Kidney (tissue), 14 donors: ENCODE measurements around the gene GAS6. TPM values are rescaled to one million over a fixed set of nuclear protein-coding genes. Genes with fewer than 3 reads are reported as not detected.

ENCODE experiments used
- DNase-seq, 5 donors: peaks; one replicate each; pipeline ENCODE4 v3.0.0-alpha.2; 2013 to 2020
- FAIRE-seq: peaks from 2 replicates; lab custom pipeline; 2012; peaks lifted over from hg19 to GRCh38; lab: Jason Lieb, UNC
- H3K27ac ChIP-seq, 2 donors: one replicate each; pipeline ENCODE4 v1.7.0; 2013; ENCODE audit warnings: low read depth in 2 of 2, low read length in 2 of 2, inconsistent platforms in 1 of 2
- H3K27me3 ChIP-seq: one replicate; pipeline ENCODE4 v1.7.1; 2013; ENCODE audit warnings: low read length, inconsistent platforms; ENCODE audit not compliant: control insufficient read depth, insufficient read depth
- H3K36me3 ChIP-seq, 3 donors: one replicate each; pipeline versions ENCODE4 v1.7.0 to v1.7.1; 2013; ENCODE audit warnings: low read length in 3 of 3, control low read depth in 1 of 3, inconsistent platforms in 1 of 3; ENCODE audit not compliant: insufficient read depth in 3 of 3, control insufficient read depth in 2 of 3
- H3K4me1 ChIP-seq, 3 donors: one replicate each; pipeline versions ENCODE4 v1.7.0 to v1.7.1; 2013; ENCODE audit warnings: low read length in 3 of 3, inconsistent platforms in 1 of 3, low read depth in 1 of 3; ENCODE audit not compliant: control insufficient read depth in 2 of 3, insufficient read depth in 2 of 3
- H3K4me3 ChIP-seq, 3 donors: one replicate each; pipeline versions ENCODE4 v1.7.0 to v1.8.1; 2013; ENCODE audit warnings: low read length in 3 of 3, control low read depth in 1 of 3, inconsistent platforms in 1 of 3
- H3K9ac ChIP-seq, 3 donors: one replicate each; pipeline versions ENCODE4 v1.7.0 to v1.7.1; 2013; ENCODE audit warnings: low read length in 3 of 3, control low read depth in 1 of 3, inconsistent platforms in 1 of 3
- H3K9me3 ChIP-seq, 3 donors: one replicate each; pipeline versions ENCODE4 v1.7.0 to v1.7.1; 2013; ENCODE audit warnings: low read length in 3 of 3, control low read depth in 1 of 3, inconsistent platforms in 1 of 3; ENCODE audit not compliant: control insufficient read depth in 2 of 3, insufficient read depth in 1 of 3
- intact Hi-C: fragments of 100-400 bp; cut with DNase I; formaldehyde crosslinking; loops from one replicate; pipeline ENCODE4 v1.11.1; 2022
- polyA plus RNA-seq: library from polyadenylated mRNA; stranded (reverse); fragments of 350-450 nt; fragmentation: Illumina TruSeq; extraction: RNeasy Lipid Tissue Mini Kit (QIAGEN cat#74804); gene quantifications from one replicate; pipeline ENCODE4 v1.2.3, GENCODE V29; 2014; ENCODE audit warnings: low read depth, low replicate concordance; ENCODE audit not compliant: insufficient read depth
- total RNA-seq: library from RNA; stranded (reverse); fragmentation: NEBNext Ultra II Directional; extraction: Animal tissue kit (Norgen Biotek cat#: 25700); gene quantifications from one replicate; pipeline ENCODE4 v1.2.1, GENCODE V29; 2021
- TF ChIP-seq, protein P1 (sequence below): IDR thresholded peaks from 3 replicates; pipeline ENCODE4 v1.5.1; 2012; ENCODE audit warnings: mild to moderate bottlenecking, moderate library complexity, borderline replicate concordance; ENCODE audit not compliant: insufficient read depth; ENCODE audit errors: extremely low read depth
- donor health status: control.
- donor health status: control.
- donor health status: control.
- donor health status: control.
- donor health status: control.
- donor health status: DM: yes; HTN: yes; CAD: no.
- donor health status: Normal renal cell carcinoma (clear cell type).

Gene GAS6
- total and polyA plus RNA-seq, 2 donors from 2014 or later, result 83.5 to 135 TPM

DNA sequence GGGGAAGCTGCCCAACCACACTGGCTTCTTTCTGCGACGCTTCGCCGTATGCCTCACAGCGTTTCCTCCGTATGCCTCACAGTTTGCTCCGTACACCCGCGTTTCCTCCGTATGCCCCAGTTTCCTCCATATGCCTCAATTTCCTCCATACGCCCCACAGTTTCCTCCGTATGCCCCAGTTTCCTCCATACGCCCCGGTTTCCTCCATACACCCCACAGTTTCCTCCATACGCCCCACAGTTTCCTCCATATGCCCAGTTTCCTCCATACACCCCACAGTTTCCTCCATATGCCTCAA lies 22.6 kb downstream of the GAS6 start:
- Histone ChIP-seq H3K36me3 (peaks cover 0 to 6% (median 5%) of the 10 kb centered on the region in 3 donors), H3K9ac (no peak overlapping the region), H3K4me3 (no peak overlapping the region), H3K4me1 (peaks cover 0 to 28% (median 12%) of the 10 kb centered on the region in 3 donors), H3K27me3 (no peaks in the 10 kb centered on the region), H3K9me3 (no peaks in the 10 kb centered on the region), H3K27ac (no peak overlapping the region)
- intact Hi-C loops, result no loop called here
- DNase-seq (no peak), FAIRE-seq (no peak)
- TF ChIP-seq, protein P1, sequence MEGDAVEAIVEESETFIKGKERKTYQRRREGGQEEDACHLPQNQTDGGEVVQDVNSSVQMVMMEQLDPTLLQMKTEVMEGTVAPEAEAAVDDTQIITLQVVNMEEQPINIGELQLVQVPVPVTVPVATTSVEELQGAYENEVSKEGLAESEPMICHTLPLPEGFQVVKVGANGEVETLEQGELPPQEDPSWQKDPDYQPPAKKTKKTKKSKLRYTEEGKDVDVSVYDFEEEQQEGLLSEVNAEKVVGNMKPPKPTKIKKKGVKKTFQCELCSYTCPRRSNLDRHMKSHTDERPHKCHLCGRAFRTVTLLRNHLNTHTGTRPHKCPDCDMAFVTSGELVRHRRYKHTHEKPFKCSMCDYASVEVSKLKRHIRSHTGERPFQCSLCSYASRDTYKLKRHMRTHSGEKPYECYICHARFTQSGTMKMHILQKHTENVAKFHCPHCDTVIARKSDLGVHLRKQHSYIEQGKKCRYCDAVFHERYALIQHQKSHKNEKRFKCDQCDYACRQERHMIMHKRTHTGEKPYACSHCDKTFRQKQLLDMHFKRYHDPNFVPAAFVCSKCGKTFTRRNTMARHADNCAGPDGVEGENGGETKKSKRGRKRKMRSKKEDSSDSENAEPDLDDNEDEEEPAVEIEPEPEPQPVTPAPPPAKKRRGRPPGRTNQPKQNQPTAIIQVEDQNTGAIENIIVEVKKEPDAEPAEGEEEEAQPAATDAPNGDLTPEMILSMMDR, result no peak

DNA sequence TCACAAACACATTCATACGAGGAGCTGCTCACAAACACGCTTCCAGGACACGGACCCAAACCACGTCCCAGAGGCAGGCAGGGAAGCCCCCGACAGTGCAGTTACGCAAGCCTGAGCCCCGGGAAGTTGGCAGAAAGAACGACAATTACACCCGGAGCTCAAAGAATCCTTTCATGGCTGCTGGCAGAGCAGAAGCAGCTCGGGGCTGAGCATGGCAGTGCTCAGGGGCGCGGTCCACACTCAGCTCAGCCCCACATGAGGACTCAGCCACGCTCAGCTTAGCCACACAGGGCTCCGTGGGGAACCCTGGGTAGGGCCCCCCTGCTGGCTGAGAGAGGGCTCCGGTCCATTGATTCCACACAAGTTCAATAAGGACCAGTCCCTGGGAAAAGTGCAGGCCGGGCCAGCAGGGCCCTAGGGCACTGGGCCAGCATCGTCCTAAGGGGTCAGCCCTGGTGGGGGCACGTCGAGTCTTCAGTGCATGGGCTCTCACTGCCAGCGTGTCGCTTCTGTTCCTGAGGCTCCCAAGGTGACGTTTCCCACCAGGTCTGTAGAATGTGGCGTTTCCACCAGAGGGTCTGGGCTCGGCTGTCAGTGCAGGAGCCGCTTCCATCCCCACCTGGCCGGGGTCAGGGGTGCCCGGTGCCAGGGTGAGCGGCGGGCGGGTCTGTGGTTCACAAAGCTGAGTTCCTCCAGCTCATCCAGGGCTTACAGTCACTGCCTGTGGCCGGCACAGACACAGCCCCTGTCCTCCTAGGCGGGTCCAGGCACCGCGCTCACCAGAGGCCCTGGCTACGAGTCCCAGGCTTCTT lies 23.1 kb downstream of the GAS6 start:
- peak in 1 of 5 donors; percentile 64 for DNase-seq

DNA sequence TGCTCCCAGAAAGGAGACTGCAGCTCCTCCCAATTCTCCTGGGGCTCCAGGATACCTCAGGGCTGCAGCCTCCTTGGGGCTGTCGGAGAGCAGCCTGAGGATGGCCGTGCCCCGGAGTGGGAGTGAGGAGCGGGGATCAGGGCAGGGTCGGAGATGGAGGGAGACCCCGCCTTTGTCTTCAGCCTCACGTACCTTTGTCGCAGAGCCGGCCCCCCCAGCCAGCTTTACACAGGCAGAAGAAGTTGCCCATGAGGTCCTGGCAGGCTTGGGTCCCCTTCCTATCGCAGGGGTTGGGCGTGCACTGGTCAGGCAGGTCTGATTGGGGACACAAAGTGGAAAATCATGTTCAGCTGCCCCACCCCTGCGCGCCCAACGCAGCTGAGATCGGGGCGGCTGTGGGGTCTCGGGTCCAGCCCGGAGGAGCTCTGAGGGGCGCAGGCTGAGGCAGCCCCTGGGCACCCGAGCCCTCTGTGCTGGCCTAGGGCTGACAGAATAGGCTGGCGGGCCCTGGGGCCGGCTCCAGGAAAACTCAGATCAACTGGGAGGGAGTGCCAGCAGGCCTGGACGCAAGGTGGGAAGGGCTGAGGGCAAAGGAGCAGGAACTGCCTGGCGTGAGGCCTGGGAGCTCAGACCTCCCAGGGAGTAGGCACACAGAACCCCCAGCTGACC lies 24.2 kb downstream of the GAS6 start:
- no peak for FAIRE-seq
- no peak overlapping the region for H3K9ac ChIP-seq

More for the DNA sequence above, 23.1 kb downstream of the GAS6 start:
- H3K36me3 ChIP-seq, result peaks cover 0 to 3% (median 2%) of the 10 kb centered on the region in 3 donors
- peaks cover 0 to 28% (median 12%) of the 10 kb centered on the region in 3 donors for H3K4me1 ChIP-seq
- TF ChIP-seq, protein P1, result no peak
- no peak for FAIRE-seq
- H3K27me3 ChIP-seq, result no peaks in the 10 kb centered on the region
- H3K9me3 ChIP-seq, result no peaks in the 10 kb centered on the region
- intact Hi-C loops, result no loop called here
- no peak overlapping the region for H3K9ac ChIP-seq
- H3K4me3 ChIP-seq, result no peak overlapping the region
- no peak overlapping the region for H3K27ac ChIP-seq

More for the DNA sequence above, 24.2 kb downstream of the GAS6 start:
- TF ChIP-seq, protein P1, result no peak
- H3K9me3 ChIP-seq, result no peaks in the 10 kb centered on the region
- peaks cover 0 to 25% (median 8%) of the 10 kb centered on the region in 3 donors for H3K4me1 ChIP-seq
- H3K4me3 ChIP-seq, result no peak overlapping the region
- no peak overlapping the region for H3K27ac ChIP-seq
- no peaks in the 10 kb centered on the region for H3K36me3 ChIP-seq
- no peaks in the 10 kb centered on the region for H3K27me3 ChIP-seq
- intact Hi-C loops, result no loop called here
- DNase-seq, result peak in 1 of 5 donors; percentile 70
